ENCODE results near the gene NT5C3B. TPM values are rescaled to one million over a fixed set of nuclear protein-coding genes. Genes with fewer than 3 reads are reported as not detected.

Gene NT5C3B
- total and polyA plus RNA-seq, 2 experiments from 2014 or later: 47.7 to 87.8 TPM

- Histone ChIP-seq H3K4me1 (ENCODE audit: insufficient read depth) (peaks cover 12% of the 10 kb centered on the region), H3K9me3 (ENCODE audit: low read depth) (no peaks in the 10 kb centered on the region), H3K4me2 (peak overlapping the region; percentile 85), H3K9me2 (replicated peaks; ENCODE audit: insufficient read depth) (no peaks in the 10 kb centered on the region), H2AFZ (no peak overlapping the region), H3K36me3 (replicated peaks; ENCODE audit: insufficient read depth, low read depth) (no peaks in the 10 kb centered on the region), H3K27me3 (no peaks in the 10 kb centered on the region), H3K79me2 (peaks cover 56% of the 10 kb centered on the region), H4K20me1 (ENCODE audit: insufficient read depth, poor library complexity, severe bottlenecking) (peaks cover 45% of the 10 kb centered on the region), H3K27ac (peak overlapping the region; percentile 93), H3K4me3 (peak overlapping the region; percentile 28)
- 5% methylated on average over 11 of the region's 13 CpGs for WGBS (ENCODE audit: low lambda C conversion rate, missing lambda C conversion rate)
- DNase-seq (ENCODE audit: low spot score): peak; percentile 88
- TF ChIP-seq EZH2phosphoT487 (IDR thresholded peaks at IDR 0.05; ENCODE audit: low read depth, severe bottlenecking, unreplicated experiment) (no peak), CTCF (IDR thresholded peaks at IDR 0.05; ENCODE audit: poor library complexity) (no peak), EZH2 (IDR thresholded peaks at IDR 0.05; ENCODE audit: borderline replicate concordance) (no peak)
Measured at GRCh38 chr17:41785091-41785858, 50.8 kb downstream of the NT5C3B start.

GRCh38 chr17:41784207-41784744 lies 51.8 kb downstream of the NT5C3B start:
- Histone ChIP-seq H3K9me2 (replicated peaks; ENCODE audit: insufficient read depth) (no peaks in the 10 kb centered on the region), H3K79me2 (peaks cover 66% of the 10 kb centered on the region), H3K4me1 (ENCODE audit: insufficient read depth) (peaks cover 12% of the 10 kb centered on the region), H3K27me3 (no peaks in the 10 kb centered on the region), H3K36me3 (replicated peaks; ENCODE audit: insufficient read depth, low read depth) (no peaks in the 10 kb centered on the region), H2AFZ (no peak overlapping the region), H3K4me3 (peak overlapping the region; percentile 28), H4K20me1 (ENCODE audit: insufficient read depth, poor library complexity, severe bottlenecking) (peaks cover 55% of the 10 kb centered on the region), H3K4me2 (peak overlapping the region; percentile 85), H3K9me3 (ENCODE audit: low read depth) (no peaks in the 10 kb centered on the region), H3K27ac (peak overlapping the region; percentile 93)
- 25% methylated on average over 6 of the region's 6 CpGs for WGBS (ENCODE audit: low lambda C conversion rate, missing lambda C conversion rate)
- no peak for TF ChIP-seq EZH2 (IDR thresholded peaks at IDR 0.05; ENCODE audit: borderline replicate concordance)
- no peak for TF ChIP-seq EZH2phosphoT487 (IDR thresholded peaks at IDR 0.05; ENCODE audit: low read depth, severe bottlenecking, unreplicated experiment)
- TF ChIP-seq CTCF (IDR thresholded peaks at IDR 0.05; ENCODE audit: poor library complexity): no peak
- peak; percentile 68 for DNase-seq (ENCODE audit: low spot score)

- Histone ChIP-seq H3K4me3 (no peak overlapping the region), H3K79me2 (peaks cover 85% of the 10 kb centered on the region), H3K27me3 (no peaks in the 10 kb centered on the region), H3K36me3 (replicated peaks; ENCODE audit: insufficient read depth, low read depth) (no peaks in the 10 kb centered on the region), H3K4me1 (ENCODE audit: insufficient read depth) (peaks cover 25% of the 10 kb centered on the region), H3K9me3 (ENCODE audit: low read depth) (no peaks in the 10 kb centered on the region), H3K9me2 (replicated peaks; ENCODE audit: insufficient read depth) (no peaks in the 10 kb centered on the region), H3K27ac (peak overlapping the region; percentile 44), H4K20me1 (ENCODE audit: insufficient read depth, poor library complexity, severe bottlenecking) (peaks cover 73% of the 10 kb centered on the region), H3K4me2 (peak overlapping the region; percentile 85), H2AFZ (no peak overlapping the region)
- 94% methylated on average over 4 of the region's 4 CpGs for WGBS (ENCODE audit: low lambda C conversion rate, missing lambda C conversion rate)
- DNase-seq (ENCODE audit: low spot score): no peak
- no peak for TF ChIP-seq CTCF (IDR thresholded peaks at IDR 0.05; ENCODE audit: poor library complexity)
- TF ChIP-seq EZH2phosphoT487 (IDR thresholded peaks at IDR 0.05; ENCODE audit: low read depth, severe bottlenecking, unreplicated experiment): no peak
- TF ChIP-seq EZH2 (IDR thresholded peaks at IDR 0.05; ENCODE audit: borderline replicate concordance): no peak
Measured at GRCh38 chr17:41782142-41782541, 53.9 kb downstream of the NT5C3B start.
